ENCODE measurements around the gene DHFR2. TPM values are rescaled to one million over a fixed set of nuclear protein-coding genes. Genes with fewer than 3 reads are reported as not detected.
"Not testable (repeated sequence)": the region's sequence is repeated elsewhere in the genome, so short reads cannot be mapped to it uniquely, and the experiment has no call there.

The DHFR2 gene
- total RNA-seq, 2 donors from 2014 or later, result 4.7 to 5.0 TPM

- H3K9me3 Mint-ChIP-seq, result no peaks in the 10 kb centered on the region
- DNase-seq (ENCODE audit: low spot score), result no peak
- ATAC-seq, result no peak
- H3K4me1 Mint-ChIP-seq (ENCODE audit: low read depth in 2 of 2), result no peaks in the 10 kb centered on the region
- no peak overlapping the region for H3K4me3 Mint-ChIP-seq
- no peak overlapping the region for H3K27ac Mint-ChIP-seq
- H3K36me3 Mint-ChIP-seq, result no peaks in the 10 kb centered on the region
- H3K27me3 Mint-ChIP-seq, result no peaks in the 10 kb centered on the region
Observed at GRCh38 chr3:94049267-94049666, 13.4 kb downstream of the DHFR2 start.

GRCh38 chr3:94046533-94046932 lies 16.2 kb downstream of the DHFR2 start:
- ATAC-seq, result no peak
- Mint-ChIP-seq H3K4me3 (no peak overlapping the region), H3K36me3 (no peaks in the 10 kb centered on the region), H3K4me1 (ENCODE audit: low read depth in 2 of 2) (peaks cover 0 to 2% of the 10 kb centered on the region in 2 donors), H3K27me3 (no peaks in the 10 kb centered on the region), H3K27ac (no peak overlapping the region), H3K9me3 (no peaks in the 10 kb centered on the region)
- no peak for DNase-seq (ENCODE audit: low spot score)

- H3K4me3 Mint-ChIP-seq; H3K27me3 Mint-ChIP-seq; DNase-seq (ENCODE audit: low spot score); ATAC-seq; H3K9me3 Mint-ChIP-seq; H3K36me3 Mint-ChIP-seq; H3K4me1 Mint-ChIP-seq (ENCODE audit: low read depth in 2 of 2): not testable (repeated sequence)
- H3K27ac Mint-ChIP-seq, result peak overlapping the region in 1 of 2 donors; percentile 65
Observed at GRCh38 chr3:94044100-94044936, 18.4 kb downstream of the DHFR2 start.

- DNase-seq (ENCODE audit: low spot score), result no peak
- Mint-ChIP-seq H3K9me3 (no peaks in the 10 kb centered on the region), H3K4me1 (ENCODE audit: low read depth in 2 of 2) (peaks cover 0 to 2% of the 10 kb centered on the region in 2 donors), H3K27ac (peak overlapping the region in 1 of 2 donors; percentile 65), H3K27me3 (no peaks in the 10 kb centered on the region), H3K36me3 (no peaks in the 10 kb centered on the region), H3K4me3 (no peak overlapping the region)
- no peak for ATAC-seq
Observed at GRCh38 chr3:94043285-94043684, 19.4 kb downstream of the DHFR2 start.

- Mint-ChIP-seq H3K4me3 (no peak overlapping the region), H3K27ac (no peak overlapping the region), H3K9me3 (no peaks in the 10 kb centered on the region), H3K27me3 (no peaks in the 10 kb centered on the region), H3K4me1 (ENCODE audit: low read depth in 2 of 2) (no peaks in the 10 kb centered on the region), H3K36me3 (peaks cover 1% of the 10 kb centered on the region)
- no peak for ATAC-seq
- DNase-seq (ENCODE audit: low spot score), result no peak
Observed at GRCh38 chr3:94036909-94037507, 25.7 kb downstream of the DHFR2 start.

- no peak for DNase-seq (ENCODE audit: low spot score)
- Mint-ChIP-seq H3K27ac (no peak within 1 kb of the TSS), H3K4me1 (ENCODE audit: low read depth in 2 of 2) (no peaks in the 10 kb centered on the region), H3K4me3 (no peak within 1 kb of the TSS), H3K27me3 (no peaks in the 10 kb centered on the region), H3K9me3 (no peaks in the 10 kb centered on the region), H3K36me3 (peaks cover 5% of the 10 kb centered on the region)
- no peak for ATAC-seq
Observed at GRCh38 chr3:94028093-94028837, 34.5 kb downstream of the DHFR2 start, which contains the start of gene STX19. STX19 (minus strand) TSS chr3:94028597; CDS start chr3:94015269, 13,328 bp downstream.

- H3K4me3 Mint-ChIP-seq, result no peak overlapping the region
- ATAC-seq, result no peak
- no peak for DNase-seq (ENCODE audit: low spot score)
- H3K4me1 Mint-ChIP-seq (ENCODE audit: low read depth in 2 of 2), result no peaks in the 10 kb centered on the region
- no peak overlapping the region for H3K27ac Mint-ChIP-seq
- no peaks in the 10 kb centered on the region for H3K36me3 Mint-ChIP-seq
- no peaks in the 10 kb centered on the region for H3K9me3 Mint-ChIP-seq
- H3K27me3 Mint-ChIP-seq, result no peaks in the 10 kb centered on the region
Observed at GRCh38 chr3:94026623-94027022, 36.1 kb downstream of the DHFR2 start.

- DNase-seq (ENCODE audit: low spot score) (no peak), ATAC-seq (no peak)
- H3K27me3 Mint-ChIP-seq, result no peaks in the 10 kb centered on the region
- H3K4me3 Mint-ChIP-seq, result no peak overlapping the region
- H3K27ac Mint-ChIP-seq, result no peak overlapping the region
- peaks cover 0 to 3% of the 10 kb centered on the region in 2 donors for H3K4me1 Mint-ChIP-seq (ENCODE audit: low read depth in 2 of 2)
- no peaks in the 10 kb centered on the region for H3K36me3 Mint-ChIP-seq
- no peaks in the 10 kb centered on the region for H3K9me3 Mint-ChIP-seq
Observed at GRCh38 chr3:94024385-94024784, 38.3 kb downstream of the DHFR2 start.

GRCh38 chr3:94020293-94020692 lies 42.4 kb downstream of the DHFR2 start:
- ATAC-seq (no peak), DNase-seq (ENCODE audit: low spot score) (no peak)
- H3K36me3 Mint-ChIP-seq, result no peaks in the 10 kb centered on the region
- no peak overlapping the region for H3K27ac Mint-ChIP-seq
- H3K4me3 Mint-ChIP-seq, result no peak overlapping the region
- H3K9me3 Mint-ChIP-seq, result no peaks in the 10 kb centered on the region
- H3K4me1 Mint-ChIP-seq (ENCODE audit: low read depth in 2 of 2), result peaks cover 0 to 3% of the 10 kb centered on the region in 2 donors
- H3K27me3 Mint-ChIP-seq, result no peaks in the 10 kb centered on the region

- DNase-seq (ENCODE audit: low spot score) (no peak), ATAC-seq (no peak)
- H3K27me3 Mint-ChIP-seq, result no peaks in the 10 kb centered on the region
- peaks cover 0 to 3% of the 10 kb centered on the region in 2 donors for H3K4me1 Mint-ChIP-seq (ENCODE audit: low read depth in 2 of 2)
- no peak overlapping the region for H3K4me3 Mint-ChIP-seq
- H3K9me3 Mint-ChIP-seq, result no peaks in the 10 kb centered on the region
- H3K36me3 Mint-ChIP-seq, result no peaks in the 10 kb centered on the region
- no peak overlapping the region for H3K27ac Mint-ChIP-seq
Observed at GRCh38 chr3:94019659-94020058, 43.1 kb downstream of the DHFR2 start.

GRCh38 chr3:94015025-94015424 lies 47.7 kb downstream of the DHFR2 start:
- no peak for ATAC-seq
- no peak for DNase-seq (ENCODE audit: low spot score)
- no peaks in the 10 kb centered on the region for H3K36me3 Mint-ChIP-seq
- H3K4me1 Mint-ChIP-seq (ENCODE audit: low read depth in 2 of 2), result peaks cover 3 to 12% of the 10 kb centered on the region in 2 donors
- no peaks in the 10 kb centered on the region for H3K27me3 Mint-ChIP-seq
- no peaks in the 10 kb centered on the region for H3K9me3 Mint-ChIP-seq
- no peak overlapping the region for H3K27ac Mint-ChIP-seq
- no peak overlapping the region for H3K4me3 Mint-ChIP-seq

- Mint-ChIP-seq H3K4me1 (ENCODE audit: low read depth in 2 of 2) (peaks cover 0 to 12% of the 10 kb centered on the region in 2 donors), H3K4me3 (no peak overlapping the region), H3K27ac (peak overlapping the region in 1 of 2 donors; percentile 5), H3K36me3 (no peaks in the 10 kb centered on the region), H3K9me3 (no peaks in the 10 kb centered on the region), H3K27me3 (no peaks in the 10 kb centered on the region)
- no peak for ATAC-seq
- no peak for DNase-seq (ENCODE audit: low spot score)
Observed at GRCh38 chr3:94012185-94012584, 50.5 kb downstream of the DHFR2 start.

- Mint-ChIP-seq H3K27ac (peak overlapping the region in 1 of 2 donors; percentile 5), H3K9me3 (no peaks in the 10 kb centered on the region), H3K4me1 (ENCODE audit: low read depth in 2 of 2) (peaks cover 0 to 12% of the 10 kb centered on the region in 2 donors), H3K27me3 (no peaks in the 10 kb centered on the region), H3K4me3 (peak overlapping the region; percentile 5), H3K36me3 (no peaks in the 10 kb centered on the region)
- ATAC-seq (peak in 1 of 2 donors; percentile 81), DNase-seq (ENCODE audit: low spot score) (no peak)
Observed at GRCh38 chr3:94011233-94011711, 51.4 kb downstream of the DHFR2 start.

- Mint-ChIP-seq H3K9me3 (no peaks in the 10 kb centered on the region), H3K4me3 (no peak overlapping the region), H3K4me1 (ENCODE audit: low read depth in 2 of 2) (peaks cover 0 to 12% of the 10 kb centered on the region in 2 donors), H3K27ac (no peak overlapping the region), H3K27me3 (no peaks in the 10 kb centered on the region), H3K36me3 (no peaks in the 10 kb centered on the region)
- ATAC-seq, result no peak
- DNase-seq (ENCODE audit: low spot score), result no peak
Observed at GRCh38 chr3:94009608-94010007, 53.1 kb downstream of the DHFR2 start.
